HG03039 (cell line): ENCODE measurements around the gene DEPP1.

Experiments
- ATAC-seq: cut with Tn5 transposase; IDR thresholded peaks from one replicate; pipeline ENCODE4 v1.9.1; 2021; ENCODE audit warnings: mild to moderate bottlenecking, moderate library complexity; ENCODE audit not compliant: unreplicated experiment

Gene DEPP1

GRCh38 chr10:44934416-44935200 lies 44.0 kb downstream of the DEPP1 start:
- ATAC-seq = no peak

GRCh38 chr10:44933451-44934321 lies 44.9 kb downstream of the DEPP1 start:
- ATAC-seq = no peak

GRCh38 chr10:44932517-44933450 lies 45.8 kb downstream of the DEPP1 start:
- ATAC-seq = peak; percentile 91

GRCh38 chr10:44931621-44932516 lies 46.7 kb downstream of the DEPP1 start:
- no peak for ATAC-seq

GRCh38 chr10:44930904-44931620 lies 47.5 kb downstream of the DEPP1 start:
- ATAC-seq = no peak

- no peak for ATAC-seq
Observed at GRCh38 chr10:44929356-44930255, 49.0 kb downstream of the DEPP1 start.

- ATAC-seq = no peak
Observed at GRCh38 chr10:44928462-44928861, 50.1 kb downstream of the DEPP1 start.

GRCh38 chr10:44927352-44927751 lies 51.3 kb downstream of the DEPP1 start:
- ATAC-seq = no peak

GRCh38 chr10:44926751-44927351 lies 51.8 kb downstream of the DEPP1 start:
- ATAC-seq = no peak
